Measurements from ENCODE around the gene PRKCD.

The PRKCD gene

DNA sequence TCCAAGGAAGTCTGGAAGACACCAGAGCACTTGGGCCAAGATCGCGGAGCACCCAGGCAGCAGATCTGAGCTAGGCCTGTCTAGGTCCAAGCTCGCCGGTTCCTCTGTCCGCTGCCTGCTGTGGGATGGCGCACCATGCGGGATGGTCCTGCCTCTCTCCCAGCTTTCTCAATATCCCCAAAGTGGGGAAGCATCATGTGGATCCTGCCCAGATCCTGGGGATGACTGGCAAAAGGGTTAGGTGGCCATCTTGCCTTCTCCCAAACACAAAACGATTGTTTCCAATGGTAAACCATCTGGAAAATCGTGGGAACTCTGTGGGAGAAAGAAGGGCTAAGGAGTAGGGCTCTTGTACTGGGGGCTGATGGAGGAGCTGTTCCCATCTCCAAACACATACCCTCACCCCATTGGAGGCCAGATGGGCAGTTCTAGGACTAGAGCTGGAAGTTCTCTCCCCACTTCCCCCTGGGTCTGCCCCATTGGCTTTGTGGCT lies 8.9 kb downstream of the PRKCD start:
- no peak for DNase-seq (ENCODE audit: low read depth in 1 of 2, low spot score in 1 of 2)

DNA sequence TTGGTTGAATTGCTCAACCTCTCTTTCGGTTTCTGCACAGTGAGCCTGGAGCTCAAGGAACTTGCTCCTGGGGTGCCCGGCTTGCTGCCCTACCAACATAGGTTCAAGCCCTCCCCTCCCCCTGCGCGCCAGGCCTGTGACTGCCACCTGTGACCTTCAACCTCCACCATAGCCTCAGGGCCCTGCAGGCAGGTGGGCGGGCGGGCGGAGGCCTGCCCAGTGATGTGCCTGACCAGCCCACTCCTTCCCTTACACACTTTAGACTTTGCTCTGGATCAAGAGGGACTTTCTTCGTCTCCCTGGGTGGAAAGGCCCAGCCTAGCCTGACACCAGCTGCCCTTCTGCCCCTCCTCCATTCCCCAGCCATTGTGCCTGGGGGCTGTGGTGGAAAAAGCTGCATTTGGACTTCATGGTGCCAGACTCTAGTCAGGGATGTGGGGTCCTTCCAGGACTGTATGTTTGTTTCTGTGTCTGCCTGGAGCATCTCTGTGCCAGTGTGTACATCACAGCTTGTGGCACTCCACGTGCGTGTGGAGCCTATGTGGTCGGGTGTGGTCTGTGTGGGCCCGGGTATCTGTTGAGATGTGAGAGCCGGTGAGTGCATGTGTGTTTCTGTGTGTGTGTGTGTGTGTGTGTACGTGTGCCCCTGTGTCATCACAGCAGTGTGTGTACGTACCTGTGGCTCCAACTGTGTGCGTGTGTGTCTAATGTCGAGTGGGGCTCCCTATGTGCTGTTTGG lies 9.5 kb downstream of the PRKCD start:
- no peak for DNase-seq (ENCODE audit: low read depth in 1 of 2, low spot score in 1 of 2)

DNA sequence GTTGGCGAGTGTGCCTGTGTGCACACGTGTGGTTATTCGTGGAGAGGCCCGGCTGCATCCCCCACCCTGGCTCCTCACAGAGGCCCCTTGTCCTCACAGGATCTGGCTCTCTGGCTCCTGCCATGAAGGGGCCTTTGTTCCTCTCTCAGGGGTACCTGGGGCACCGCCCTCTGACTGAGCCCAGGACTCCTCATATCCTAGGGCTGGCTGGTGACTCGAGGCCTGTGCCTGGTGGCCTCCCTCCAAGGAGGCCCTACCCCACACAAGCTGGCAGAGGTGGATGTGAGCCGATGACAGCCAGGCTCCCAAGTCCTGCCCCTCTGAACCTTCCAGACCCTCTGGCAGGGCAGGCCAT lies 10.0 kb downstream of the PRKCD start:
- no peak for DNase-seq (ENCODE audit: low read depth in 1 of 2, low spot score in 1 of 2)

DNA sequence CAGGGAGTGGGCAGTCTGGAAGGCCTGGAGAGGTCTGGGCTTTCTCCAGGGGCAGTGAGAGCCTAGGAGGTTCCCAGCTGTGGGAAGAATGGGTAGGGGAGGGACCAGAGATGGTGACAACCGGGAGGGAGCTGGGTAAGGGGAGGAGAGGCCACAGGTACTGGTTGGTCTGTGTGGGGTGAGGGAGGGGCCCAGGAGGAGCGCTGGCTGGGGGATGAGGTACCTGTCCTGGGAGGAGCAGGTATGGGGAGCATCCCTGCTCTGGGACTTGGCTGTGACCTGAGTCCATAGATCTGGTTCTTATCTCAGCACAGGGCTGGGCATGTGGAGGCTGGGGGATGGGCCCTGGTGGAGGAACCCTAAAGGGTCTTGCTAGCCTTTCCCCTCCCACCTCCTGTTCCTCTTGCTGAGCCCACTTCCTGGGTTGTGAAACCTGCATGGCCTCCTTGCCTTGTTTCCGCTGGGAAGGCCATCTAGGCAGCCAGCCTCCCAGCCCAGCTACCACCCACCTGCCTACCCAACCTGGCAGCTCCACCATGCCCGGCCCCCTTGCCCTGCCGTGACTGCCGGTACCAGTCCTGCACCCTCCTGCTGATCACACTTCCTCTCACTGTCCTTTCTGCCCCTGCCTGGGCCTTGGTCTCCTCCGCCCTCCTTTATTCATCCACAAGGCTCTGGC lies 11.0 kb downstream of the PRKCD start:
- DNase-seq (ENCODE audit: low read depth in 1 of 2, low spot score in 1 of 2), result no peak

DNA sequence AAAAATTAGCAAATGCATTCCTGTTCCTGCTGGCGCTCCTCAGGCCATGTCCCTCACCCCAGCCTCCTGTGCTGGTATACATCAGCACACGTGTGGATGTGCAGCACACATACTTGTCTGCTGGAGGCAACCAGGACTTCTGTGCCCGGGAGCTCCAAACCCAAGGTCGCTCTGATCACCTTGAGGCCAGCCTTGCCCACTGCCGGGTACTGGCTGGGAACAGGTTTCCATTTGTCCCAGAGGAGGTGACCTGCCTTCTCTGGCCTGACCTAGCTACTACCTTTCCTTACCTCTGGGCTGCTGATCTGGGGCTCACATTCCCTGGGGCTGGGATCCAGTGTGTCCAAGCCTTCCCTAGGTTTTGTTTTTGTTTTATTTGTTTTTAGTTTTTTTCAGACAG lies 12.1 kb downstream of the PRKCD start:
- no peak for DNase-seq (ENCODE audit: low read depth in 1 of 2, low spot score in 1 of 2)

DNA sequence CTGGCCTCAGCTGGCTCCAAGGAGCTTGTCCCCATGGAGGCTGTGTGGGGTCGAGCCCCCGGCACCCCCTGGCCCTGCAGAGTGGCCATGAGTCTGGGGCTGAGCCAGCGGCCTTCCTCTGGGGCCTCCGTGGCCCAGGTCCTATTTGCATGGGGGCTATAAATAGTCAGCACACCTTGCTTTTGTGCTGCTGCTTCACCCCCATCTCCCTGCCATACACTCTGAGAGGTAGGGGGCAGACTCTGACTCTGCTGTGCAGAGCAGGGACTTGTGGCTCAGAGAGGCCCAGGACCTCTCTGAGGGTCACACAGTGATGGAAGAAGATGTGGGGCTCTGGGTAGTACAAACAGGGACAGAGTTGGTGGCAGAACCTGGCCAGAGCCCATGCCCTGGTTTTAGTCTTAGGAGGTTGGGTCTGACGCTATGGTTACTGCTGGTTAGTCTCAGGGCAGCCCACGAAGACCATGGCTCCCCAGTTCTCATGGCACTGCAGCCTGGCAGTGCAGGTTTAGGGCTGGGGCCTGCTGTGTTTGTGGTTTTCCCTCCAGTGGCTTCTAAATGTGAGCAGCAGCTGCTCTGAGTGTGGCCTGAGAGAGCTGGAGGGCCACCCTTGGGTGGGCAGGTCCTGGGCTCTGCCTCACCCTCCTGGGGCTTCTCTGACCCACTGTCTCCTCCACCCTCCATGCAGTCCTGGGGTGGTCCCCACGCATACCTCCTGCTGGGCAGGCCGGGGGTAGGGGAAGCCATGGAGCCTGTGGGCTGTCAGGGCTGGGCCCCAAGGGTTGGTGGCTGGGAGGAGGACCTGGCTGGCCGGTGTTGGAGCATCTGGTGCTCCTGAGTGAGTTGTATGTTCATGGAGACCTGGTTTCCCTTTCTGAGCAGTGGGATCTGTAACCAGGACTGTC lies 13.6 kb downstream of the PRKCD start:
- no peak for DNase-seq (ENCODE audit: low read depth in 1 of 2, low spot score in 1 of 2)

DNA sequence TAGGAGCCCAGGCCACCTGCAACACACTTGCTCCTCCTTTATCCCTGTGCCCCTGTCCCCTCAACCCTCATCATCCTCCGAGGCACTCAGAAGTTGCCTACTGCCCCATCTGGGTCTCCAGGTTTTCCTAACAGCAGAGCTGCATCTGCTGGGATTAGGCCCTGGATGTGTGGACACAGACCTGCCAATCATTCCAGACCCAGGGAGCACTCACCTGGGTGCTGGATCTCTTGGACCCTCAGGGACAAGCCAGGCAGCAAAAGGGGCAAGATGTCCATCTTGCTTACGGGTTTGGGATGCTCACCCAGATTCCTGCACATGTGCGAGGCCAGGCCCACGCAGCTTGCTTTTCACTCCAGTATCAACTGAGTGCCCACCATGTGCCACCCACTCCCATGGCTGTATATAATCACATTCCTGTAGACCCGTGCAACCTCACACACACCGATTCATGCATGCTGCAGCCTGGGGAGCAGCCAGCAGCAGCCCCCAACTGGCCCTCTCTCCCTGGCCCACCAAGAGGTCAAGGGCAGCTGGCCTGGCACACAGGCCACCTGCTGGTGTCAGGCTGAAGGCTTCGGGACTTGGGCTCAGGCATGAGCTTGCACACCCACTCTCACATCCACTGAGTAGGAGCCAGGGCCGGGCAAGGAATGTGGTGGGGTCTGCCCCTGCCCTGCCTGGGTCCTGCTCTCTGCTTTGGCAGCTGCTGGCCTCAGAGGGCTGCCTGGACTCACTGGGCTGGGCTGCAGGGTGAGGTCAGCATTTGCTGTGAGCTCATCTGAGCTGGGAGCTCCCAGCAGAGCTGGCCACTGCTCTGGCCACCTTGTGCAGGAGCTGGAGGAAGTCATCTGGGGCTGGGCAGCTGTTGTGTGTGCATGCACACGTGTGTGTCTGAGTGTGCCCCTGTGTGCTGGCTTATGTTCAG lies 14.9 kb downstream of the PRKCD start:
- no peak for DNase-seq (ENCODE audit: low read depth in 1 of 2, low spot score in 1 of 2)

DNA sequence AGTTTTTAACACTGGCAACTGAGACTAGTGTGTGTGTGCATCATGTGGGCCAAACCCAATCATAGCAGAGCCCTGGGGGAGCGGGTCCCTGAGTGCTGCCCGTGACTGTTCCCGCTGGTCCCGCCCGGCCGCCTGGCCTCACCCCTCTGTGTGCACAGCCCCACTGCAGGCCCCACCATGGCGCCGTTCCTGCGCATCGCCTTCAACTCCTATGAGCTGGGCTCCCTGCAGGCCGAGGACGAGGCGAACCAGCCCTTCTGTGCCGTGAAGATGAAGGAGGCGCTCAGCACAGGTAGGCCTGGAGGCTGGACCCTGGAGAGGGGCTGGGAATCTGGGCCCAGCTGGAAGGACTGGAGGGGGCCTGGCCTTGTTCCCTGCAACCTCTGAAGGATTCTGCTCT lies 17.2 kb downstream of the PRKCD start:
- DNase-seq (ENCODE audit: low read depth in 1 of 2, low spot score in 1 of 2), result no peak

DNA sequence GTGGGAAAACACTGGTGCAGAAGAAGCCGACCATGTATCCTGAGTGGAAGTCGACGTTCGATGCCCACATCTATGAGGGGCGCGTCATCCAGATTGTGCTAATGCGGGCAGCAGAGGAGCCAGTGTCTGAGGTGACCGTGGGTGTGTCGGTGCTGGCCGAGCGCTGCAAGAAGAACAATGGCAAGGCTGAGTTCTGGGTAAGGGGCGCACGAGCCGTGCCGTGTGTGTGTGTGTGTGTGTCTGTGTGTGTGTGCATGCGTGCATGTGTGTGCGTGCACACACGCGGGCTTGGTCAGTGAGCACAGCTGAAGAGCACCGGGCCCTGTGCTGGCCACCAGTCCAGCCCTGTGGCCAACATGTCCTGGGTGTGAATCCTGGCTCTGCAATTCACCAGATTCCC lies 18.6 kb downstream of the PRKCD start:
- DNase-seq (ENCODE audit: low read depth in 1 of 2, low spot score in 1 of 2), result no peak

DNA sequence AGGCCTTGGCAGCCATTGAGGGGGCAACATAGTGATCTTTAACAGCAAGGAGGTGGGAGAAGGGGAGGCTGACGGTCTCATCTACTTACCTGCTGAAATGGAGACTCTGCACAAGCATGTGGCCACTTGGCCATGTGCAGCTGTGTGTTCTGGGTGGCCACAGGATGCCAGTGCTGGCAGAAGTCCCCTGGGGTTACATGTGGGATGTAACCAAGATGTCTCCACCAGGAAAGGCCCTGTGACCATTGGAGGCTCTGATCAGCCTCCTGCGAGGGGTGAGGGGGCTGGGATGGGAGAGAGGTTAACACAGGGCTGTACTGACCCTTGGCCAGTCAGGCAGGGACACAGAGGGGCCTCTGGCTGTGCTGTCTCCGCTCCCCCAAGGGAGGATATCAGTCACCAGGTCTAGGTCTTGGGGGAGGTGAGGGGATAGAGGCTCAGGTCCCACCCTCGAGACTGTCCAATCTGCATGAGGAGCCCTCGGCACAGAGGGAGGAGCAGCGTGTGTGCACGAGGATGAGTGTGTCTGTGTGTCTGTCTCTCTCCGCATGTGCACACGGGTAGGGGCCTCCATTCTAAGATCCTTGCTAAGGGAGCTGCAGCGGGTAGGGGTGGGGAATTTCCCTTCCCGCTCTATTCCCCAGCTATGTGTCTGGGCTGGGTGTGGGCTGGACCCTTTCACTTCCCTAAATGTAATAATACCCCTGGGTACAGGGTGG lies 19.5 kb downstream of the PRKCD start:
- DNase-seq (ENCODE audit: low read depth in 1 of 2, low spot score in 1 of 2), result no peak

DNA sequence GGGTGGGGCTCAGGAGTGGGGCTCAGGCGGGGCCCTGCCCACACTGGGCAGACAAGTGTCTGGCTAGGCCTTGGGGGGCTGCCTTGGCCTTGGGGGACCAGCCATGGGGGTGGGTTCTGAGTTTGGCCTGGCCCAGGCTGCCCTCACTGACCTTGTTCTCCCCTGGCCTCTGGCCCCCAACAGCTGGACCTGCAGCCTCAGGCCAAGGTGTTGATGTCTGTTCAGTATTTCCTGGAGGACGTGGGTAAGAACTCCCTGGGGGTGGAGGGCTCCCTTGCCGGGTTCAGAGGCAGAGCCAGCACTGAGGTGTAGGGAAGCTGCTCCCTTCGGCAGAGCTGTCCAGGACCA lies 20.0 kb downstream of the PRKCD start:
- DNase-seq (ENCODE audit: low read depth in 1 of 2, low spot score in 1 of 2), result no peak

DNA sequence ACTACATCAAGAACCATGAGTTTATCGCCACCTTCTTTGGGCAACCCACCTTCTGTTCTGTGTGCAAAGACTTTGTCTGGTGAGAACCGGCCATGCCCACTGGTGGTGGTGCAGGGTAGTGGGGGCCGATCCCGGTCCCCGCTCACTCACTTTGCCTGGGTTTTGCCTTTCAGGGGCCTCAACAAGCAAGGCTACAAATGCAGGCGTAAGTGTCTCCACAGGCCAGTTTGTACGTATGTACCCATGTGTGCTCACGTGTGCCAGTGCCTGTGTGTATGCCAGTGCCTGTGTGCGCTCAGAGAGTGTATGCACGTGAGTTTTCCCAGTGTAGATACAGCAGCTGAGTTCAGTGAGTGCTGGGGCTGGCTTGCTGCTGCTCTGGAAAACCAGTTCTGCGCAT lies 20.5 kb downstream of the PRKCD start:
- DNase-seq (ENCODE audit: low read depth in 1 of 2, low spot score in 1 of 2), result no peak

DNA sequence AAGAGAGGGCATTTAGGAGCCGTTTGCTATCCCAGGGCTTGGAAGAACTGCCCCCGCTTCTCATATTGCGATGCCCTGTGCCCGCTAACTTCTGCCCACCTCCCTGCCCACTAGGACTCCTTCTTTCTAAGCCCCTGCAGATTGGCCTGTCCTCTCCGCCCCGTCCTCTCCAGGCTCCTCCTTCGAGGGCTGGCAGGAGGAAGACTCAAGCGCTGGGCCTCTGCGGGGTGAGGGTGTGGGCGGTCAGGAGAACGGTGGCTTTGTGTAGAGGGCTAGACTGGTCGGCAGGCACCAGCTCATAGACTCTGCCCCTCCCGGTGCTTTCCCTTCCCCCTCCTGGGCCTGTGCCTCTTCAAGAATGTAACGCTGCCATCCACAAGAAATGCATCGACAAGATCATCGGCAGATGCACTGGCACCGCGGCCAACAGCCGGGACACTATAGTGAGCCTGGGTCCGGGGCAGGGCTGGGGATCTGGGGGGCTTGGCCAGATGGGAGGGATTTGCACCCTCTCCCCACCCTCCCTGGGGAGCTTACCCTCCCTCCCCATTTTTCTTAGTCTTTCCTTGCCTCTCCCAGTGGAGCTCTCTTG lies 21.9 kb downstream of the PRKCD start:
- DNase-seq (ENCODE audit: low read depth in 1 of 2, low spot score in 1 of 2), result no peak

DNA sequence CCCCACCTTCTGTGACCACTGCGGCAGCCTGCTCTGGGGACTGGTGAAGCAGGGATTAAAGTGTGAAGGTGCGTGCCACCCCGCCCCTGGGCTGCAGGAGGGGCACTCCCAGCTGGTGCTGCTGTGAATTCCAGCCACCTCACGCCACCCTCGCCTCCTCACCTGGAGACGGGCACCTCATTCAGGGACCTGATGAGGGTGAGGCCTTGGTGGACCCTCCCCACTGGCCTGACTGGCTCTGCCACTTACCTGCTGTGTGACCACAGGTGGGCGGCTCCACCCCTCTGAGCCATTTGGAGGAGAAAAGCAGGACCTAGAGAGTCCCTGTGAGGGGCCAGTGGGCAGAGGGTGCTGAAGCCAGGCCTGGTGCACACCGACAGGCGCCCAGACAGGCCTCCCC lies 22.5 kb downstream of the PRKCD start:
- no peak for DNase-seq (ENCODE audit: low read depth in 1 of 2, low spot score in 1 of 2)

DNA sequence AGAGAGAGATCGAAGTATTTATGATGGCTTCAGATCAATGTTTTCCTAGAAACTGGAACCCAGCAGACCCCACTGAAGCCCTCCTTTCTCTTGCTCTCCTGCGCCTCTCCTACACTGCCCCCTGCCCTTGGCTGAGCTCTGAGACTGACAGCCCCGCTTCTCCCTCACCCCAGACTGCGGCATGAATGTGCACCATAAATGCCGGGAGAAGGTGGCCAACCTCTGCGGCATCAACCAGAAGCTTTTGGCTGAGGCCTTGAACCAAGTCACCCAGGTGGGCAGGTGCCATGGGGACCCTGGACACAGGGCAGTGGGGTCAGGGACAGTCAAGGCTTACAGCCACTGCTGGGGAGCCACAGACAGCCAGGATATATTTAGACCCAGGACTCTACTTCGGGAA lies 23.7 kb downstream of the PRKCD start:
- DNase-seq (ENCODE audit: low read depth in 1 of 2, low spot score in 1 of 2), result no peak

DNA sequence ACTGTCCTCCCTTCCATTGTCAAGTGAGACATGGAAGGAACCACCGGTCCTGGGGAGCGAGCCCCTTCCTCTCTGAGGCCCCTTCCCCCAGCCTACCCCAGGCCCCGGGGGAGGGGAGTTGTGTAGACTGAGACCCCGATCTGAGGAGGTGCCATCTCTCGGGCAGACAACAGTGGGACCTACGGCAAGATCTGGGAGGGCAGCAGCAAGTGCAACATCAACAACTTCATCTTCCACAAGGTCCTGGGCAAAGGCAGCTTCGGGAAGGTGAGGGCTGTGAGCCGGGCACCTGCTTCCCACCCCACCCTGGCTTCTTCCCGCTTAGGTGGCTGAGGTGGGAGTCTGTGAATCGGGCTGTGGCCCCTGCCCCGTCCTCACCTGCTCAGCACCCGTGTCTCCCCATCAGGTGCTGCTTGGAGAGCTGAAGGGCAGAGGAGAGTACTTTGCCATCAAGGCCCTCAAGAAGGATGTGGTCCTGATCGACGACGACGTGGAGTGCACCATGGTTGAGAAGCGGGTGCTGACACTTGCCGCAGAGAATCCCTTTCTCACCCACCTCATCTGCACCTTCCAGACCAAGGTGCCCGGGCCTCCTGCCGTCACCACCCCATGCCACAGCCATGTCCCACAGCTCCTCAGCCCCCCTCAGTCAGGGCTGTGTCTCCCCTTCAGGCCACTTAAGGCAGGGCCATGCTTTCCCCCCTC lies 24.9 kb downstream of the PRKCD start:
- DNase-seq (ENCODE audit: low read depth in 1 of 2, low spot score in 1 of 2), result no peak

DNA sequence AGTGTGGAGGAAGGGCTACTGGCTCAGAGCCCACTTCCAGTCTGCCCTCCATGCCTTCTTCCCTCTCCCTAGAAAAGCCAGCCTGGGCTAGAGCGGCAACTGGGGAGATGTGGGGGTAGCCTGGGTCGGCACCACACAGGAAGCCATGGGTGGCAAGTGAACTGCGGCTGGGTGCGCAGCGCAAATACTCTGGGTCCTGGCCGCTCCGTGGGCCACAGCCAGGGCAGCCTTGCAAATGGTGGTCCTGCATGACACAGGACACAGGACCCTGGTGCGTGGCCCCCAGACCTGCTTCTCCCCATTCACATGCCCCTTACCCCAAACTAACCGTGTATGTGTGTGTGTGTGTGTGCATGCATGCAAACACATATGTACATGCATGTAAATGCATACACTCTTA lies 25.7 kb downstream of the PRKCD start:
- DNase-seq (ENCODE audit: low read depth in 1 of 2, low spot score in 1 of 2), result no peak

DNA sequence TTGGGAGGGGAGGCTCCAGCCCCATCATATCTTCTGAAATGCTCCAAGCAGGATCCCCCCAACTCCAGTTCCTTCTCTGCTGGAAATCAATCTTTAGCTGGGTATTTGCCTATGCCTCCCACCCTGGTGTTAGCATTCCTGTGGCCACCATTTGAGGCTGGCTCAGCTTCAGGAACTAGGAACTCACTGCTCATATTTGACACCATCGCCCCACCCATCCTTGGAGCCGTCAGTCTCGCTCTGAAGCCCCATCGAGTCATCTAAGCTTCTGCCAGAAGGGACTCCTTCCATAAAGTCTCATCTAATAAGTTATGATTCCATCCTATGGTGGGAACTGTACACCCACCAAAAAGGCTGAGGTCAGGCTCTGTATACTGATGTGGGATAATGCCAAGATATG lies 26.4 kb downstream of the PRKCD start:
- DNase-seq (ENCODE audit: low read depth in 1 of 2, low spot score in 1 of 2), result no peak

DNA sequence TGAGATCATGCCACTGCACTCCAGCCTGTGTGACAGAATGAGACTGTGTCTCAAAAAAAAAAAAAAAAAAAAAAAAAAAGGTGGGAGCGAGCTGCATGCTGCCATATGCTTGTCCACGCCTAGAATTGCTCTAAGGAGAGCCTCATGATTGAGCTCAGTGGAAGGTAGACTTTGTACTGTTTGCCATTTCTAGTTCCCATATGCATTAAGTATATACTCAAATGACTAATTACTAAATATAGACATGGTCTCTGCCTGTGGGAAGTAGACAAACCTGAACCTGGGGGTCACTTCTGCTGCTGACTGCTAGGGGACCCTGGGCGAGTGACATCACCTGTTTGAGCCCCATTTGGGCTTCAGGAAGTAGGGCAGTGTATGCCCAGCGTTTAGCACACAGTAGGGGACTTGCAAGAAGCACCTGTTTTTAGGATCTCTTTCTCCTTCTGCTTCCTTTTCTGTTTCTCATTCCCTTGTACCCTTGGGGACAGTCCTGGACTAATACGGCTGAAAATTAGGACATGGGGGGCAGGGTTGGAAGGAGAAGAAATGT lies 27.2 kb downstream of the PRKCD start:
- DNase-seq (ENCODE audit: low read depth in 1 of 2, low spot score in 1 of 2), result no peak

Measured in stimulated activated CD4-positive, alpha-beta T cell treated with anti-CD3 and anti-CD28 coated beads, Interleukin-15, amount 100 ng/mL, for 1 hour (primary cell).